Pancreas (tissue), 10 donors: ENCODE measurements around the gene IGSF21. TPM values are rescaled to one million over a fixed set of nuclear protein-coding genes. Genes with fewer than 3 reads are reported as not detected.

Source experiments
- ATAC-seq, 4 donors: fragments of 200-7000 bp; cut with Tn5 transposase; one replicate each; pipeline versions ENCODE4 v1.8.0 to v1.9.1; 2020; ENCODE audit warnings: mild to moderate bottlenecking in 4 of 4, moderate library complexity in 4 of 4
- DNase-seq, 6 donors: peaks; one replicate each; pipeline ENCODE4 v3.0.0-alpha.2; 2020
- FAIRE-seq: peaks from 2 replicates; lab custom pipeline; 2012; peaks lifted over from hg19 to GRCh38; lab: Jason Lieb, UNC
- H3K27ac ChIP-seq, 4 donors: fragments of 200-600 bp; sonication (generic); 1 replicate in 3 of 4; 2 replicates in 1 of 4; pipeline versions ENCODE4 v1.5.0 to v1.8.0; 2020
- H3K27me3 ChIP-seq, 4 donors: fragments of 200-600 bp; one replicate each; pipeline ENCODE4 v1.8.0; 2021
- H3K36me3 ChIP-seq, 3 donors: fragments of 200-600 bp; sonication (generic) in 1 of 3; one replicate each; pipeline versions ENCODE4 v1.5.0 to v1.8.0; 2020 to 2021
- H3K4me1 ChIP-seq, 3 donors: fragments of 200-600 bp; one replicate each; pipeline ENCODE4 v1.8.0; 2021
- H3K4me3 ChIP-seq, 4 donors: fragments of 200-600 bp; sonication (generic) in 2 of 4; one replicate each; pipeline versions ENCODE4 v1.5.0 to v1.8.0; 2020 to 2021
- H3K9me3 ChIP-seq, 4 donors: fragments of 200-600 bp; one replicate each; pipeline ENCODE4 v1.8.0; 2021
- WGBS, 2 donors: extraction: QIAGEN DNeasy Blood & Tissue Kit; methylation state at CpG; one replicate each; pipeline ENCODE4 v1.1.7; 2013; 5-methylcytosine and 5-hydroxymethylcytosine counted together
- intact Hi-C, 3 donors: fragments of 100-400 bp; cut with DNase I; formaldehyde crosslinking; loops; one replicate each; pipeline versions ENCODE4 v1.11.1 to v1.14.2; 2022
- polyA plus RNA-seq, 2 donors: library from polyadenylated mRNA; stranded (reverse); fragments of 200-250 nt; gene quantifications; one replicate each; pipeline ENCODE4 v1.2.3, GENCODE V29; 2013
- total RNA-seq, 6 donors: library from RNA; stranded (reverse); fragmentation: NEBNext Ultra II Directional in 4 of 6; extraction: Animal tissue kit (Norgen Biotek cat#: 25700) in 4 of 6; gene quantifications; one replicate each; pipeline versions ENCODE4 v1.2.1 to v1.2.4, GENCODE V29; 2021 to 2023
- TF ChIP-seq, protein P1 (sequence below), 4 donors: fragments of 200-600 bp; sonication (generic) in 3 of 4; IDR thresholded peaks; one replicate each; pipeline versions ENCODE4 v1.5.0 to v1.8.0; 2021; ENCODE audit warnings: antibody characterized with exemption in 4 of 4
- donor health status: healthy with polysubstance abuse.
- donor health status: DM: no; HTN: no; CAD: no; lungs with moderate emphysema.
- donor health status: DM: no; HTN: no; CAD: no.
- donor health status: control.
- donor health status: control.
- donor health status: Bipolar disorder and iron deficiency.
- donor health status: DM: yes; HTN: yes; CAD: no.
- donor health status: DM: no; HTN: no; CAD: no.
- donor health status: DM: no; HTN: no; CAD: no.
- donor health status: DM: yes; HTN: yes; CAD: no.

The IGSF21 gene
- total and polyA plus RNA-seq, 8 donors: 0.28 to 1.3 (median 0.92) TPM; not detected in 1

DNA sequence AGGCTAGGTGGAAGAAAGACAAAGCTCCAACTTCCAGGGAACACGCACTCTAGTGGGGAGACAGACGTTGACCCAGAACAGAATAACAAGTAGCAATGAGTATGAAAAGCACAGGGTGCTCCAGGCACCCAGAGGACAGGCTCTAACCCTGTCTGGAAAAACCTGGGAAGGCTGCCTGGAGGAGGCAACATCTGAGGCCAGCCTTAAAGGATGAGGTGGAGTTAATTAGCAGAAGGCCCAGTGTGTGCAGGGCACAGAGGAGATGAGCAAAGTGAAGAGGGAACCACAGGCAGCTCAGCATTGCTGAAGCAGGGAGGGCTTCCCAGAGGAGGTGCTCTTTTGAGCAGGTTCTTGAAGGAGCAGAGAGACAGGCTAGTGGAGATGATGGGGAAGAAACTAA, 246.4 kb downstream of the IGSF21 start:
- H3K4me1 ChIP-seq: no peaks in the 10 kb centered on the region
- no peak overlapping the region for H3K27ac ChIP-seq

DNA sequence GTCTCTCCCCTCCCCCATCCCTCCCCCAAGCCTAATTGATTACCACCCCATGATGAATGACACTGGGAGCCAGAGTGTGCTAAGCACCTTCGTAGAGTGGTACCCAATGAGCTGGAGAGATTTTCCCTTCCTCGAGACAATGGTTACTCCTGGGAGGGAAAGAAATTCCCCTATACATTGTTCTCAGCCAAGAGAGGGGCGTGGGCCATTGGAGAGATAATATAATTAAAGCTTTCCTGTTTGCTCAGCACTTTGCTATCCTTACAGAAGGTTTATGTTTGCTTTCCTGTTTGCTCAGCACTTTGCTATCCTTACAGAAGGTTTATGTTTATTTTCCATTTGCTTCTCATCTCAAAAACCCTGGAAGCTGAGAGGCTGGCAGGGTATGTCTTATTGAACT, 247.0 kb downstream of the IGSF21 start:
- Histone ChIP-seq H3K27ac (no peak overlapping the region), H3K36me3 (no peaks in the 10 kb centered on the region), H3K9me3 (no peaks in the 10 kb centered on the region), H3K4me1 (no peaks in the 10 kb centered on the region), H3K27me3 (no peaks in the 10 kb centered on the region), H3K4me3 (no peak overlapping the region)
- 14 to 39% methylated on average over 3 of the region's 3 CpGs for WGBS, 2 donors
- no peak for FAIRE-seq
- DNase-seq: no peak
- ATAC-seq: no peak
- intact Hi-C loops: no loop called here
- TF ChIP-seq, protein P1, sequence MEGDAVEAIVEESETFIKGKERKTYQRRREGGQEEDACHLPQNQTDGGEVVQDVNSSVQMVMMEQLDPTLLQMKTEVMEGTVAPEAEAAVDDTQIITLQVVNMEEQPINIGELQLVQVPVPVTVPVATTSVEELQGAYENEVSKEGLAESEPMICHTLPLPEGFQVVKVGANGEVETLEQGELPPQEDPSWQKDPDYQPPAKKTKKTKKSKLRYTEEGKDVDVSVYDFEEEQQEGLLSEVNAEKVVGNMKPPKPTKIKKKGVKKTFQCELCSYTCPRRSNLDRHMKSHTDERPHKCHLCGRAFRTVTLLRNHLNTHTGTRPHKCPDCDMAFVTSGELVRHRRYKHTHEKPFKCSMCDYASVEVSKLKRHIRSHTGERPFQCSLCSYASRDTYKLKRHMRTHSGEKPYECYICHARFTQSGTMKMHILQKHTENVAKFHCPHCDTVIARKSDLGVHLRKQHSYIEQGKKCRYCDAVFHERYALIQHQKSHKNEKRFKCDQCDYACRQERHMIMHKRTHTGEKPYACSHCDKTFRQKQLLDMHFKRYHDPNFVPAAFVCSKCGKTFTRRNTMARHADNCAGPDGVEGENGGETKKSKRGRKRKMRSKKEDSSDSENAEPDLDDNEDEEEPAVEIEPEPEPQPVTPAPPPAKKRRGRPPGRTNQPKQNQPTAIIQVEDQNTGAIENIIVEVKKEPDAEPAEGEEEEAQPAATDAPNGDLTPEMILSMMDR (IDR thresholded peaks at IDR 0.05): no peak

More for the DNA sequence above, 246.4 kb downstream of the IGSF21 start:
- DNase-seq: no peak
- intact Hi-C loops: no loop called here
- no peak for ATAC-seq
- no peaks in the 10 kb centered on the region for H3K27me3 ChIP-seq
- WGBS, 2 donors: 43 to 52% methylated on average over 2 of the region's 2 CpGs
- H3K9me3 ChIP-seq: no peaks in the 10 kb centered on the region
- TF ChIP-seq, protein P1 (IDR thresholded peaks at IDR 0.05): no peak
- no peaks in the 10 kb centered on the region for H3K36me3 ChIP-seq
- H3K4me3 ChIP-seq: no peak overlapping the region
- no peak for FAIRE-seq

DNA sequence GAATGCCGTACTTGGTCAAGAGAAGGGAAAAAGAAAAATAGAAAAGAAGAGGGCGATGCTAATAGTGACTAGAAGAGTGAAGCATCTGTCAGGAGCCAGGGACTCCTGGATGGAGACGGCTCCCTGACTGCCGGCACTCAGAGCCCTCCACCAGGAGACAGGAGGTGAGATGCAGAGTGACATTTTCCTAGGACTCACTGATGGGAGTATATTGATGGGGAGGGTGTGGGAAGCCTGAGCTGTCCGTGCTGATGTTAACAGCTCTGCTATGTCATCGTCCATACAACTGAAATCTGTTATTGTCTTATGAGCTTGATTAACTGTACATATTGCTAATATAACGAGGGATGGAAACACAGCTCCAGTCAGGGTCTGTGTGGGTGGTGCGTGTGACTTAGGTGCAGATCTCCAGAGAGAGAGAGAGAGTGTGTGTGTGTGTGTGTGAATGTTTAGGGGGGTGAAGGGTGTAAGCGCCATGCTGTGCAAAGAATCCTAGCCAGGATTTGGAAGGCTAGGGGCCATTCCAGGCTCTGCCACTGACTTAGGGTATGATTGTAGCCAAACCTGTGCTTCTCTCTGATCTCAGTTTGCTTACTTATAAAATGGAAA, 250.1 kb downstream of the IGSF21 start:
- DNase-seq (no peak), FAIRE-seq (no peak), ATAC-seq (no peak)
- H3K36me3 ChIP-seq: no peaks in the 10 kb centered on the region
- H3K4me3 ChIP-seq: no peak overlapping the region
- no peaks in the 10 kb centered on the region for H3K4me1 ChIP-seq
- H3K27ac ChIP-seq: no peak overlapping the region
- no peaks in the 10 kb centered on the region for H3K9me3 ChIP-seq
- intact Hi-C loops: no loop called here
- H3K27me3 ChIP-seq: no peaks in the 10 kb centered on the region
- TF ChIP-seq, protein P1 (IDR thresholded peaks at IDR 0.05): no peak
- WGBS, 2 donors: 31 to 49% methylated on average over 9 of the region's 9 CpGs

DNA sequence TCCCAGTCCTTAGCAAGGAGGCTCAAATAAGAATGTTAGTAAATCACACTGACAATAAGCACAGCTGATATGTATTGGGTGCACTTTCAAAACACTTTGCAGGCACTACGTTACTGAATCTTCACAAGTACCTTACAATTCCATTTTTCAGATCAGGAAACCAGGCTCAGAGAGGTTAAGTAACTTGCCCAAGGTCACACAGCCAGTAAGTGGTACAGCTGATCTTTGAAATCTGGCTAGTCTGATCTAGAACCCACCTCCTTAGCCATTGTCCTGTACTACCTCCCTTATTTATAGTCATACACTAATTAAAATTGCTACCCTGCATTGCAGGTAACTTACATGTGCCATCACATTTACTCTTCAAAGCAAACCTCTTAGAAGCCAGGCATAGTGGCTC, 251.0 kb downstream of the IGSF21 start:
- H3K9me3 ChIP-seq: no peaks in the 10 kb centered on the region
- no peak overlapping the region for H3K27ac ChIP-seq
- TF ChIP-seq, protein P1 (IDR thresholded peaks at IDR 0.05): no peak
- H3K27me3 ChIP-seq: no peaks in the 10 kb centered on the region
- FAIRE-seq: no peak
- ATAC-seq: no peak
- no peaks in the 10 kb centered on the region for H3K36me3 ChIP-seq
- intact Hi-C loops: no loop called here
- no peak for DNase-seq
- 31 to 34% methylated on average over 1 of the region's 1 CpG for WGBS, 2 donors
- no peak overlapping the region for H3K4me3 ChIP-seq
- H3K4me1 ChIP-seq: no peaks in the 10 kb centered on the region

DNA sequence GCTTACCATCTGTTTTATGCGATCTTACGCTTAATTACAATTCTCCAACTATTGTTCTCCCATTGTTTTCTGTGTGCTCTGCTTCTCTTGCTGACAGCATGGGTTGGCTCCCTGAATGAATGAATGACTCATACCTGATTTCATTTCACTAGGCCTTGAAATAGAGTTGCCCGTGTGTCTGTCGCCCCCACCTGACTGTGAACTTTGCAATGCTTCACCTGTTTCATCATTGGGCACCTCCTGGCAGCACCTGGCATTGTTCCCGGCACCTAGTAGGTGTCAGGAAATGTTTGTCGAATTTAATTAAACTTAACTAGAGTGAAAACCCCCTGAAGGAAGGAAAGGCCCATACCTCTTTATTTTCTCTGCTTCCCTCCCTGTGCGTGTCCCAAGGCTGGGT, 252.7 kb downstream of the IGSF21 start:
- WGBS, 2 donors: 62 to 71% methylated on average over 7 of the region's 7 CpGs
- H3K27ac ChIP-seq: no peak overlapping the region
- TF ChIP-seq, protein P1 (IDR thresholded peaks at IDR 0.05): no peak
- FAIRE-seq (no peak), ATAC-seq (no peak), DNase-seq (no peak)
- intact Hi-C loops: no loop called here
- H3K27me3 ChIP-seq: no peaks in the 10 kb centered on the region
- no peaks in the 10 kb centered on the region for H3K36me3 ChIP-seq
- H3K9me3 ChIP-seq: no peaks in the 10 kb centered on the region
- no peaks in the 10 kb centered on the region for H3K4me1 ChIP-seq
- no peak overlapping the region for H3K4me3 ChIP-seq
